IPS DF 4.7 (cell line): ENCODE data around the gene PRX.
A peak's percentile ranks its signal among the peaks of the same experiment; 100 is the strongest.
"Not testable (repeated sequence)": the region's sequence is repeated elsewhere in the genome, so short reads cannot be mapped to it uniquely, and the experiment has no call there.

Experiments used
- DNase-seq: peaks from one replicate; pipeline ENCODE4 v3.0.0-alpha.2; 2013; ENCODE audit warnings: low spot score; ENCODE audit errors: extremely low read depth

The PRX gene, protein sequence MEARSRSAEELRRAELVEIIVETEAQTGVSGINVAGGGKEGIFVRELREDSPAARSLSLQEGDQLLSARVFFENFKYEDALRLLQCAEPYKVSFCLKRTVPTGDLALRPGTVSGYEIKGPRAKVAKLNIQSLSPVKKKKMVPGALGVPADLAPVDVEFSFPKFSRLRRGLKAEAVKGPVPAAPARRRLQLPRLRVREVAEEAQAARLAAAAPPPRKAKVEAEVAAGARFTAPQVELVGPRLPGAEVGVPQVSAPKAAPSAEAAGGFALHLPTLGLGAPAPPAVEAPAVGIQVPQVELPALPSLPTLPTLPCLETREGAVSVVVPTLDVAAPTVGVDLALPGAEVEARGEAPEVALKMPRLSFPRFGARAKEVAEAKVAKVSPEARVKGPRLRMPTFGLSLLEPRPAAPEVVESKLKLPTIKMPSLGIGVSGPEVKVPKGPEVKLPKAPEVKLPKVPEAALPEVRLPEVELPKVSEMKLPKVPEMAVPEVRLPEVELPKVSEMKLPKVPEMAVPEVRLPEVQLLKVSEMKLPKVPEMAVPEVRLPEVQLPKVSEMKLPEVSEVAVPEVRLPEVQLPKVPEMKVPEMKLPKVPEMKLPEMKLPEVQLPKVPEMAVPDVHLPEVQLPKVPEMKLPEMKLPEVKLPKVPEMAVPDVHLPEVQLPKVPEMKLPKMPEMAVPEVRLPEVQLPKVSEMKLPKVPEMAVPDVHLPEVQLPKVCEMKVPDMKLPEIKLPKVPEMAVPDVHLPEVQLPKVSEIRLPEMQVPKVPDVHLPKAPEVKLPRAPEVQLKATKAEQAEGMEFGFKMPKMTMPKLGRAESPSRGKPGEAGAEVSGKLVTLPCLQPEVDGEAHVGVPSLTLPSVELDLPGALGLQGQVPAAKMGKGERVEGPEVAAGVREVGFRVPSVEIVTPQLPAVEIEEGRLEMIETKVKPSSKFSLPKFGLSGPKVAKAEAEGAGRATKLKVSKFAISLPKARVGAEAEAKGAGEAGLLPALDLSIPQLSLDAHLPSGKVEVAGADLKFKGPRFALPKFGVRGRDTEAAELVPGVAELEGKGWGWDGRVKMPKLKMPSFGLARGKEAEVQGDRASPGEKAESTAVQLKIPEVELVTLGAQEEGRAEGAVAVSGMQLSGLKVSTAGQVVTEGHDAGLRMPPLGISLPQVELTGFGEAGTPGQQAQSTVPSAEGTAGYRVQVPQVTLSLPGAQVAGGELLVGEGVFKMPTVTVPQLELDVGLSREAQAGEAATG (N-terminal part only)

DNA sequence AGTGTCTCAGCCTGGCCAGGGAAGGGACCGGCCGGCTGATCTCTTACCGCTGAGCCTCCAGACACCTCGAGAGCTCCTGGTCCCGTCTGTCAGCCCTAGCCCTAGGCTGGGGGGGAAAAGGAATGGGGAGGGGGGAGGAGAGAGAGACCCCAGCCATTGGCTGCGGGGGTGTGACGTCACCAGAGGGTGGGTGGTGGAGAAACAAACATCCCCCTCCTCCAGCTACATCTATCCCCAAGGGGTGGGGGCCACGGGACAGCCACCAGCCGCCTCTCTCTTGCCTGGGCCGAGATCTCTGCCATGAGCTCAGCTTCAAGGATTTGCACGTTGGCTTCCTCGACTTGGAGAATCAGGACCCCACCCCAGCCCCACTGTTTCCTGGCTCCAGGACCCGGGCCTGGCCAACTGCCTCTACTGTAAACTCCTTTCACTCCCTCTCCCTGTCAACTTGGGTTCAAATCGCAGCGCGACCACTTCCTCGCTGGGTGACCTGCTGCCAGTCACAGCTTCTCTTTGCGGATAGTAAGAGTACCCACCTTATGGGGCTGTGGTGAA is at the start of gene PRX:
Gene PRX, minus strand, starts transcription at position 88 of the 555 bp plus-strand sequence. CDS start 5,446 bp downstream, outside the sequence.
- no peak for DNase-seq

DNA sequence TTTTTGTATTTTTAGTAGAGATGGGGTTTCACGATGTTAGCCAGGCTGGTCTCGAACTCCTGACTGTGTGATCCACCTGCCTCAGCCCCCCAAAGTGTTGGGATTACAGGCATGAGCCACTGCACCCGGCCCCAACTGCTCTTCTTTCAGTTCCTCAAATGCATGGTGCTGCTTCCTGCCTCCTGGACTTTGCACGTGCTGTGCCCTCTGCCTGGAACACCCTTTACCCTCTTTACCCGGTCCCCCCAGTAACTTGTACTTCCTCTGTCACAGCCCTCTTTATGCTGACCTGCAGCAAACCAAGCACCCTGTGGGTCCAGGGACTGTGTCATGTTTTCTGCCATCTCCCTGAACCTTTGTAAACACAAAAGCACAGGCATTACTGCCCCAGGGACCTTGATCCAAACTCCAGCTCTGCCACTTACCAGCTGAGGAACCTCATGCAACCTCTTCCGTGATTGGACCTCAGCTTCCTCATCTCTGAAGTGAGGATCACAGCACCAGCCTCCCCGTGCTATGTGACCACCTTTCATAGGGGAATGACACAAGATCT is 48.6 kb upstream of the PRX start:
- DNase-seq, result no peak

DNA sequence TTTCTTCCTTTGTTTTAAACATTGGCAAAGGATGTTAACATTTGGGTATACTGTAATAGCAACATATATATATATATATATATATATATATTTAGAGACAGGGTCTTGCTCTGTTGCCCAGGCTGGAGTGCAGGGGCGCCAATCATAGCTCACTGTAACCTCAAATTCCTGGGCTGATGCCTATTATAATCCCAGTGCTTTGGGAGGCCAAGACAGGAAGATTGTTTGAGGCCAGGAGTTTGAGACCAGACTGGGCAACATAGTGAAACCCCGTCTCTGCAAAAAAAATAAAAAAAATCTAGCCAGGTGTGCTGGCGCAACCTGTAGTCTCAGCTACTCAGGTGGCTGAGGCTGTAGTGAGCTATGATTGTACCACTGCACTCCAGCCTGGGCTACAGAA is 47.0 kb upstream of the PRX start:
- no peak for DNase-seq

DNA sequence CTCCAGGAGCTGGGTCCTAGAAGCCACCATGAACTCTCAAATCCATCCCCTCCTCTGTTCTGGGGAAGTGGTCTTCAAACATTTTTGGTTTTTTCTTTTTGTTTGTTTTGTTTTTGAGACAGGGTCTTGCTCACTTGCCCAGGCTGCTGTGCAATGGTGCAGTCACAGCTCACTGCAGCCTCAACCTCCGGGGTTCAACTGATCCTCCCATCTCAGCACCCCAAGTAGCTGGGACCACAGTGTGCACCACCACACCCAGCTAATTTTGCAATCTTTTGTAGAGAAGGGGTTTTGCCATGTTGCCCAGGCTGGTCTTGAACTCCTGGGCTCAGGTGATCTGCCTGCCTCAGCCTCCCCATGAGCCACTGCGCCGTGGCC is 45.4 kb upstream of the PRX start:
- DNase-seq, result no peak

DNA sequence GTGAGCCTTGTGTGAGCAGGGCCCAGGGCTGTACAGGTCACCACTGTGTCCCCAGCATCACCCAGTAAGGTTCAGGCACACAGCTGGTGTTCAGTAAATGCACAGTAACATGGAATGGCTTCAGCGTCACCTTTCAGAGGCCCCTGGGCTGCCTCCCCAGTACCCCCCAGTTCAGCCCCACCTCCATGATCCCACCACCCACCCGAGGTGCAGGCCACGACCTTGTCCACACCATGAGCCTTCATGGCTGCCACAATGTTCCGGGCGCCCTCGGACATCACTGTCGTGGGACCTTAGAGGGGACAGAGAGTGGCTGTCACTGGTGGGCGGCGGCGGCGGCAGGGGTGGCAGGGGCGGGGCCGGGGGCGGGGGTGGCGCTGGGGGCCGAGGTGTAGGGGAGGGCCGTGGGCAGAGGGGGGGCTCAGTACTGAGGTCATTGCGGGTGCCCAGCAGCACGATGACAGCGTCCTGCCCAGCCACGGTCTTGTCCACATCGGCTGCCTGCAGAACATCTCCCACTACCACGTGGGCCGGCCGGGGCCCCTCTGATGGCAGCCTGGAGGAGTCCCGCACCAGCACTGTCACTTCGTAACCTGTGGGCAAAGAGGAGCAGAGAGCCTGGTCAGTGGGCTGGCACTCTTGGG is 44.9 kb upstream of the PRX start:
- DNase-seq, result no peak

DNA sequence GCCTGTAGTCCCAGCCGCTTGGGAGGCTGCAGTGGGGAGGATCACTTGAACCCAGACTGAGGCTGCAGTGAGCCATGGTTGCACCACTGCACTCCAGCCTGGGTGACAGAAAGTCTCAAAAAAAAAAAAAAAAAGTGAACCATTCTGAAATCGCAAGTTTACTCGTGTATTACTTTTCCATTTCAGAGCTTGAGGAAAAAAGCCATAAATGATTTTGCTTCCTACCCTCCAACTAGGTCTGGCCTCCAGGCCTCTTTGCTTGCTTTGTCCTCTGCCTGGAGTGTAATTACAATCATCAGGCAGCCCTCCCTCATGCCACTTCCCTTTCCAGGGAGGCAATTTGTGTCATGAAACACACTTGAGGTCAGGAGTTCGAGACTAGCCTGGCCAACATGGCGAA is 43.9 kb upstream of the PRX start:
- DNase-seq, result no peak

DNA sequence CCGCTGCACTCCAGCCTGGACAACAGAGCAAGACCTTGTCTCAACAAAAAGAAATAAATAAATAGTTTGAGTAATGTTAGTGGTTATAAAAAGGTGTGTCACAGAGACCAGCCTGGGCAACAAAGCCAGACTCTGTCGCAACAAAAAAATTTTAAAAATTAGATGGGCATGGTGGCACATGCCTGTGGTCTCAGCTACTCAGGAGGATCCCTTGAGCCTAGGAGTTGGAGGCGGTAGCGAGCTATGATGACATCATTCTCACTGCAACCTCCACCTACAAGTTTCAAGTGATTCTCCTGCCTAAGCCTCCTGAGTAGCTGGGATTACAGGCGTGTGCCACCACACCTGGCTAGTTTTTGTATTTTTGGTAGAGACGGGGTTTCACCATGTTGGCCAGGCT is 40.8 kb upstream of the PRX start:
- not testable (repeated sequence) for DNase-seq

DNA sequence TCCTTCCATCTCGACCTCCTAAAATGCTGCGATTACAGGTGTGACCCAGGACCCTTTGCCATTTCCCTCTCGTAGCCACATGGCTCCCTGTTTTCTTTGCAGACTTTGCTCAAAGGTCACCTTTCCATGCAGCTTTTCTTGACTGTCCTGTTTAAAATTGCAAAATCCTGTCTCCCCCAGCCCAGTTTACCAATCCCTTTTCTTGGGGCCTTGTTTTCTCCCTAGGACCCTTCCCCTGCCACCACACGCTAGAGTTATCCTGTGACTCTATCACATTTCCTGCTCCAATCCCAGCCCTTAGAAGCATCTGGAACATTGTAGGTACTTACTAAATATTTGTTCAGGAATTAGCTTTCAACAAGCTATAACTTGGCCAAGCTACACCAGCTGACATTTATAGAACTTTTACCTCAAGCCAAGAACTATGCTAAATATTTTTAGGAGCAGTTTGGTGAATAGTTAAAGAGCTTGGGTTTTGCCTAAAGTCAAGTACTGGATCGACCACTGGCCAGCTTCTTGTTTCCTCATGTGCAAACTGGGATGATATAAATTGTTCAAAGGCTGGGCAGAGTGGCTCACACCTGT is 40.1 kb upstream of the PRX start:
- DNase-seq, result no peak

DNA sequence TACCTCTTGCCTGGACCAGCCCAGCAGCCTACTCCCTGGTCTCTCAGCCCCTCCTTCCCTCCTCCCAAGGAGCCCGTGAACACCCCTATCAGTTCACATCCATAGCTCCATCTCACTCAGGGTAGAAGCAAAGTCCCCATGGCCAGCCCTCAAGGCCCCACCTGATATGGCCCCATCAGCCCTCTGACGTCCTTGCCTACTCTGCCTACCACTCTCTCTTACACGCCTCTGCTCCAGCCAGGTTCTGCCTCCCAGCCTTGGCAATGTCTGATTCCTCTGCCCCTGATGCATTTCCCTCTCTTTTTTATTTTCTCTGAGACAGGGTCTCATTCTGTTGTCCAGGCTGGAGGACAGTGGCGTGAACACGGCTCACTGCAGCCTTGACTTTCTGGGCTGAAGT is 38.8 kb upstream of the PRX start:
- DNase-seq, result no peak

DNA sequence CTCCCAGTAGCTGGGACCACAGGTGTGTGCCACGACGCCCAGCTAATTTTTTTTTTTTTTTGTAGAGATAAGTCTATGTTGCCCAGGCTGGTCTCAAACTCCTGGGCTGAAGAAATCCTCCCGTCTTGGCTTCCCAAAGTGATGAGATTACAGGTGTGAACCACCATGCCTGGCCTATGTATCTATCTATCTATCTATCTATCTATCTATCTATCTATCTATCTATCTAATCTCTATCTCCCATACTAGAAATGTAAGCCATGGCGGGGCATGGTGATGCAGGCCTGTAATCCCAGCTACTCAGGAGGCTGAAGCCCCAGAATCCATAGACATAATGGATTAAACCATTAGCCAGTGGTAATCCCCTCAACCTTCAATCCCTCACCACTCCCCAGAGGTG is 37.5 kb upstream of the PRX start:
- DNase-seq, result no peak

DNA sequence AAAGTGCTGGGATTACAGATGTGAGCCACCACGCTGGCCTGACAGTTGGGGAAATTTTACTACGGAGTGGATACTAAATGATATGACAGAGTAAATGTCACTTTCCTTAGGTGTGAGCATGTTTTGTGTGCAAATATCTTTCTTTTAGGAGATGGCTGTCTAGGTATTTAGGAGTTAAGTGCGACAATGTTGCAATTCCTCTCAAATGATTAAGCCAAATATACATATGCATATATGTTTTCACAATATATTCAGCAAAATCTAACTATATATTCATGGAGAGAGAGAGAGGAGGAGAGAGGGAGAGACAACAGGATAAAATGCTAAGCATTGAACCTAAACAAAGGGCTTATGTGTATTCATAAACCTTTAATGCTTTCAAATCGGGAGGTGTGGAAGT is 36.3 kb upstream of the PRX start:
- no peak for DNase-seq

DNA sequence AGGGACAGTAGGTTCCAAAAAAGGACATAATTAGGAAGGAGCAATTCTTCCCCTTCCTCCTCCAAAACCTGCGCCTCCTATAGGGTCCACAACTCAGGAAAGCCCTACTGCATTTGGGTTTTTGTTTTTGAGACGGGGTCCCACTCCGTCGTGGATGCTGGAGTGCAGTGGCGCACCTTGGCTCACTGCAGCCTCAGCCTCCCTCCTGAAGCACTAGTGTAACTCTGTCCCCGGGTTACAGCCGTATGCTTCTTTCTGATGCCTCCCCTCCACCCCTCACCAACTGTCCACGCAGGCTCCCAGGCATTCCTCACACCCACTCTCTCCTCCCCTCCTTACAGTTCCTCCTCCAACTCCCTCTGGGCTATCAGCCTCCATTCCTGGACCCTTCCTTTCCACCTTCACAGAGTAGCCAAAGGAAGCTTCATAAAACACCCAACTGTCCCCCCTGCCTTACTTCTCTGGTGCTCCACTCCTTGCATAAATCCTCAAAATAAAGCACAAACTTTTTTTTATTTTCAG is 33.1 kb upstream of the PRX start:
- no peak for DNase-seq

DNA sequence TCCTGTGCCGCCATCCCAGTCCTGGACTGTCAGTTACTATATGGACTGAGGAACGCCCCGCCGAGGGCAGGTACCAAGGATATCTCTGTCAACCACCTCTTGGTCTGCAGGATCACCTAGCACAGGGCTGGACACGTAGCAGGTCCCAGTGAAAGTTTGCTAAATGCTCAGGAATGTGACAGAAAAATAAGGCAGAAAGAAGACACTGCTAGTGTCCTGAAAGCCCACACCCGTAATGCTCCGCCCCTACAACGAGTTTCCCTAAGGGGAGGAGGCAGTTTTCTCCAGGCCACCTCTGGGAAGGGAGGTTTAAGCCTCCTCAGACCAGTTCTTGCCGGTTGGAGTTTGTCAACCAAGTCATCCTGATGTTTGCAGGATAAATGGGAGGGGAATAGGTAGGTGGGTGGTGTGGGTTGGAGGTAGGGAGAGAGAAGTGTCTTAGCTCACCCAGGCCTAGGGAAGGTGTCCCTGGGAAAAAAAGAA is 32.6 kb upstream of the PRX start:
- DNase-seq, result no peak

DNA sequence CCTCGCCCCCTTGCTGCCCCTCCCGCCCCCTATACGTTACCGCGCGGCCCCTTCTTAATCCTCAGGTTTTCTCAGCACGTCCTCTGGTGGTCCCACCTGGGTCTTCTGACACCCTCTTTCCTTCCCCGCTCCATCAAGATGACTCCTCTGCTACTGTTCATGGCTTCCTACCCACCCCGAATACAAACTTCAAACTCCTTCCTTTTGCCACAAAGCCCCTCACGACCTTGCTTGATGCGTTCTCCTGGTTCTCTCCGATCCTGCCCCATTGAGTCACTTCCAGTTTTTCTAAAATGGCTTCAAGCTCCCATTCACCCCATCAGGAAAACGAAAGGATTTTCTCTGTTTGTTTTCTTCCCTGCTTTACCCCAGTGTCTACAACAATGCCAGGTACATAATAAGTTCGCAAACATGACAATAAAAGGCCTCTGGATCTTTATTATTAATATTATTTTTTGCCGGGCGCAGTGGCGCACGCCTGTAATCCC is 31.7 kb upstream of the PRX start:
- DNase-seq, result no peak

DNA sequence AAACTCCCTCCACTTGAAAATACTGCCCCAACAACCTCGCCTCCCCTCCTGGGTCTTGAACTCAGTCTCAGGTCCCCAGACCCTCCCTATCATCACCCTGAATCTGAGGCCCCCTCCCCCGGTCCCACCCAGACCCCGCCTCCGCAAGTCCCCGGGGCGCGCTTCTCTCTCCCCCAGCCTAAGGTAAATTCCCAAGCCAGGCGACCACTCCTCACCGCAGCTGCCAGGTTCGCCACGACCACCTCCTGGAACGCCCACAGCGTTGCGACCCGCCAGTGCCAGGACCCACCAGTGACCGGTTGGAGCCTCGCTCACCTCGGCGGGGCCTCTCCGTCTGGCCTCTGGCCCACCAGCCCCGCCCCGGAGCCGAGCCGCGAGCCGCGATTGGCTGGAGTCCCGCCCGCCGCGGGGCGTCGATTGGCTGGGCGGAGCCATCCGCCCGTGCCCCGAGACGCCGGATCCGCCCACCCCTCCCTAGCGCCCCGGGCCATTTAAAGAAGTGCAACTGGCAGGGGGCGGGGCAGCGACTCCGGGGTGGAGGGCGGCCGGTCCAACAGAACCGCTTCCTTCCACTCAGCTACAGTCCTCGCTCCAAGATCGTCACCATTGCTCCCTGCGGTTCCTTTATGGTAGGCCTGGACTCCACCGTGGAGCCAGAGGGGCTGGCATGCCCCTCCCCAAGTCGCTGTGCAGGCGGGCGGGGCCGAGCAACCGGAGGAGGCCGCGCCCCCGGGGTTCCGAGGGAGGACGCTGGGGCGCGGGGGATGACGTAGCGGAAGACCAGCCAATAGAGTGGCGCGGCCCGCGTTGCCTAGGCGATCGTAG is 31.0 kb upstream of the PRX start, which contains the start of gene SERTAD3:
Gene SERTAD3, minus strand, starts transcription at position 336 of the 825 bp plus-strand sequence. CDS start 2,255 bp downstream, outside the sequence.
- DNase-seq, result no peak

DNA sequence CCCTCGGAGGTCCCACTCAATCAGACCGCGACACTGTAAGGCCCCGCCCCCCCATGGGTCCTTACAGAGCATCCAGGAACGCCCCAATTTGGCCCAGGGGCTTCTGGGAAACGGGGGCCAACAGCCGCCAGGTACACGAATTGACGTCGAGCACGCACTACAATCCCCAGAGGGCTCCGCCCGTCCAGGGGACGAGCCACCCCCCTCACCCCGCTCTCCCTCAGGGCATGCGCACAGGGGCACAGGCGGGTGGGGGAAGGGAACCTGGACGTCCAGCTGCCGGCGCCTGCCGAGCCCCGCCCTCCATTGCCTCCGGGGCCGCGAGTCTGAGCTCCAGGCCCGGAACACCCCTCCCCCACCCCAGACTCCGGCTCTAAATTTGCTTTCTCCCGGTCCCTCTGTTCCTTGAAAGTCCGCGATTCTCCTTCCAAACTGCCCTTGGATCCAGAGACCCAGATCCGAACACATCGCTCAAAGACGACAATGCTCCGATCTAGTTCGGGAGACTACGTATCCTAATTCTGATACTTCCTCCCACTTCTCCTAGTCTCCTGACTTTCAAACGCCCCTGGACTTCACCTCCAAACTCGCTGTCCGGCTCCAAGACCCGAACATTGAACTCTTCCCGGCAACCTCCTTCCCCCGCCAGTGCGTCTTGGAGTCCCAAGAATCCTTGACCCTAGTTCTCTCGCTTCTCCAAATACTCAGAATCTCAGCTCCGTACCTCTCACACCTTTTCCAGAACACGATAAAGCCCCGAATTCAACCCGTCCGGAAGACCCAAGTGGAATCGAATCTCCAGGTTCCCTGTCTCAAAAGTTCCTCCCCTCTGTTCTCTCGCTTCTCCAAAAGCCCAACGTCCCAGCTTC is 30.2 kb upstream of the PRX start:
- peak; percentile 95 for DNase-seq

DNA sequence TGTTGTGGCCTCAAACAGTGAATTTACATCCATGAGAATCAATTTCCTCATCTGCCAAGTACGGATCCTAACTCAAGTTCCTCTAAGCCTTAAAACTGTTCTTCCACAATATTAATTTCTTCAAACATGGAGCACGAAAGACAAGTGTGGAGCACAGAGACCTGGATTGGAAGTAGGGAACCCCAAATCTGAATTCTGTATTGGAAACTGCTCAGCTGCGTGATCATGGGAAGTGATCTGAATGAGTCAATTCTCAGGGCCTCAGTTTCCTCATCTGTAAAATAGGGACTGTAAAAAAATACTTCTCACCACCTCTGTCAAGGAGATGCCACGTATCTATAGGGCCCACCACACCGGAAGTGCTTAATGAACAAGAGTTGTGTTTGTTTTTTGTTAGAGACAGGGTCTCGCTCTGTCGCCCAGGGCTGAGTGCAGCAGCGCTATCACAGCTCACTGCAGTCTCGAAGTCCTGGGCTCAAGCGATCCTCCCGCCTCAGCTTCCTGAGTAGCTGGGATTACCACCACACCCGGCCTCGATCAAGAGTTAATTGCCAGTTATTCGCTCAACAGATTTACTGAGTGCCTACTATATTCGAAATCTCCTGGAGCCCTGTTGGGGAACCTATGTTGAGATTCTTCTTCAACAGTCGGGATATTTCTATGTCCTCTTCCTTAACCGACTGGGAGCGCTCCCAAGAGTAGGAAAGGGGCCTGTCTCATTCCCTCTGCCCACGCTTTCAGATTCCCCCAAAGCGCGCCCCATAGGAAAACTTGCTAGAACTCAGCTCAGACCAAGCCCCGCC is 29.4 kb upstream of the PRX start:
- DNase-seq, result no peak
